K562 (cell line): ENCODE results near the gene SPRED2. TPM values are rescaled to one million over a fixed set of nuclear protein-coding genes. Genes with fewer than 3 reads are reported as not detected.
A peak's percentile ranks its signal among the peaks of the same experiment; 100 is the strongest.

Experiments used
- ATAC-seq: fragments of 200-7000 bp; cut with Tn5 transposase; 3 replicates; pipeline ENCODE4 v1.9.1; 2020; ENCODE audit warnings: moderate library complexity
- BruUV-seq: library from RNA; stranded (reverse); fragments of 400-500 nt; replicated peaks from 2 replicates; lab custom pipeline; 2021; lab: Mats Ljungman, UMichigan
- CTCF ChIA-PET: fragments of 300-600 bp; formaldehyde crosslinking; extraction: SDS; loops from one replicate; lab custom pipeline; 2021; ENCODE audit warnings: low intra/inter-chr PET ratio; lab: Yijun Ruan, JAX
- POLR2A ChIA-PET: fragments of 300-600, 350-650 bp; sonication (Branson Sonifier 250); formaldehyde crosslinking; extraction: SDS; loops from one replicate; lab custom pipeline; 2021; ENCODE audit warnings: antibody characterized with exemption, inconsistent platforms; lab: Yijun Ruan, JAX
- DNase-seq, 4 experiments: peaks; one replicate each; pipeline versions ENCODE4 v3.0.0 to v3.0.0-alpha.2; 2011 to 2018; ENCODE audit warnings: low spot score in 3 of 4, mixed read lengths in 3 of 4; ENCODE audit errors: extremely low read depth in 1 of 4
- FAIRE-seq: peaks from 2 replicates; lab custom pipeline; 2011; peaks lifted over from hg19 to GRCh38; lab: Jason Lieb, UNC
- H2AFZ ChIP-seq: 2 replicates; pipeline ENCODE4 v1.6.0; 2011; ENCODE audit warnings: low read depth, low read length, control low read depth, inconsistent platforms
- H3K27ac ChIP-seq: fragments of 200-600 bp; 3 replicates; pipeline ENCODE4 v1.8.0; 2011; ENCODE audit warnings: low read depth, mild to moderate bottlenecking, control low read depth, inconsistent platforms, low read length, moderate library complexity, mixed read lengths; ENCODE audit errors: extremely low read depth
- H3K27me3 ChIP-seq, 2 experiments: fragments of 300-600 bp in 1 of 2; 2 replicates in 1 of 2; 3 replicates in 1 of 2; pipeline versions ENCODE4 v1.6.0 to v1.8.0; 2011; ENCODE audit warnings: inconsistent platforms in 2 of 2, low read length in 2 of 2, mild to moderate bottlenecking in 1 of 2, mixed read lengths in 1 of 2, moderate library complexity in 1 of 2; ENCODE audit not compliant: control insufficient read depth in 2 of 2, insufficient read depth in 2 of 2
- H3K36me3 ChIP-seq: fragments of 300-600 bp; 3 replicates; pipeline ENCODE4 v1.8.0; 2011; ENCODE audit warnings: mild to moderate bottlenecking, low read length, inconsistent platforms; ENCODE audit not compliant: control insufficient read depth, insufficient read depth
- H3K4me1 ChIP-seq, 2 experiments: fragments of 200-600 bp in 1 of 2; replicated peaks in 1 of 2; 2 replicates in 1 of 2; 3 replicates in 1 of 2; pipeline versions ENCODE4 v1.5.1 to v1.8.0; 2011; ENCODE audit warnings: inconsistent platforms in 2 of 2, low read length in 2 of 2, mild to moderate bottlenecking in 1 of 2, mixed read lengths in 1 of 2, moderate library complexity in 1 of 2; ENCODE audit not compliant: control insufficient read depth in 2 of 2, insufficient read depth in 2 of 2
- H3K4me2 ChIP-seq: 2 replicates; pipeline ENCODE4 v1.6.1; 2011; ENCODE audit warnings: low read length, control low read depth, inconsistent platforms, mixed read lengths; ENCODE audit not compliant: insufficient read depth
- H3K4me3 ChIP-seq: fragments of 200-600 bp; sonication (generic), shearing (Covaris generic); 2 replicates; pipeline ENCODE4 v1.5.1; 2016; ENCODE audit warnings: control low read depth, inconsistent platforms
- H3K79me2 ChIP-seq: fragments of 200-600 bp; 3 replicates; pipeline ENCODE4 v1.8.0; 2011; ENCODE audit warnings: low read length, inconsistent platforms; ENCODE audit not compliant: control insufficient read depth, insufficient read depth
- H3K9ac ChIP-seq, 2 experiments: 2 replicates each; pipeline versions ENCODE4 v1.6.0 to v1.6.1; 2011; ENCODE audit warnings: low read depth in 2 of 2, low read length in 2 of 2, control low read depth in 1 of 2, inconsistent platforms in 1 of 2, mild to moderate bottlenecking in 1 of 2, mixed read lengths in 1 of 2; ENCODE audit not compliant: insufficient read depth in 1 of 2
- H3K9me1 ChIP-seq: one replicate; pipeline ENCODE4 v1.6.0; 2011; ENCODE audit warnings: inconsistent platforms, mild to moderate bottlenecking, low read length, moderate library complexity; ENCODE audit not compliant: control insufficient read depth, insufficient read depth
- H3K9me3 ChIP-seq: replicated peaks from 2 replicates; pipeline ENCODE4 v1.5.1; 2011; ENCODE audit warnings: low read depth, low read length, inconsistent platforms; ENCODE audit not compliant: control insufficient read depth, insufficient read depth
- H4K20me1 ChIP-seq: replicated peaks from 2 replicates; pipeline ENCODE4 v1.6.1; 2011; ENCODE audit warnings: low read length, inconsistent platforms, mixed read lengths; ENCODE audit not compliant: control insufficient read depth, insufficient read depth
- BHLHE40 ChIP-seq: IDR thresholded peaks from 2 replicates; pipeline ENCODE4 v1.6.1; 2011; ENCODE audit warnings: low read length, improper control_type of control experiment
- BRF1 ChIP-seq: IDR thresholded peaks from 3 replicates; pipeline ENCODE4 v1.6.1; 2011; ENCODE audit warnings: borderline replicate concordance, mild to moderate bottlenecking; ENCODE audit not compliant: insufficient read length; ENCODE audit errors: extremely low read depth
- CBX3 ChIP-seq, 2 experiments: IDR thresholded peaks; 1 replicate in 1 of 2; 2 replicates in 1 of 2; pipeline ENCODE4 v1.6.1; 2012; ENCODE audit warnings: inconsistent platforms in 2 of 2, low read length in 2 of 2, borderline replicate concordance in 1 of 2, control low read depth in 1 of 2
- FOSL1 ChIP-seq: fragments of 200-800 bp; sonication (Bioruptor generic); conservative IDR thresholded peaks from 2 replicates; pipeline ENCODE4 v1.6.1; 2016; ENCODE audit warnings: missing genetic modification characterization, missing compliant biosample characterization
- GTF2A2 ChIP-seq: IDR thresholded peaks from 2 replicates; pipeline ENCODE4 v1.6.1; 2016; ENCODE audit warnings: mild to moderate bottlenecking, missing genetic modification characterization, missing compliant biosample characterization
- JUND ChIP-seq, 2 experiments: IDR thresholded peaks; 2 replicates in 1 of 2; 3 replicates in 1 of 2; pipeline ENCODE4 v1.6.1; 2011; ENCODE audit warnings: borderline replicate concordance in 2 of 2, low read depth in 2 of 2, low read length in 2 of 2, improper control_type of control experiment in 1 of 2, missing biosample characterization in 1 of 2, missing genetic modification characterization in 1 of 2, missing genetic modification reagents in 1 of 2
- MCM5 ChIP-seq: fragments of 450-650 bp; IDR thresholded peaks from 2 replicates; pipeline ENCODE4 v1.6.1; 2016; ENCODE audit warnings: low read depth
- SOX6 ChIP-seq: fragments of 450-650 bp; IDR thresholded peaks from 2 replicates; pipeline ENCODE4 v1.6.1; 2014; ENCODE audit warnings: mild to moderate bottlenecking
- ZNF140 ChIP-seq: fragments of 250-450 bp; sonication (Bioruptor Pico); IDR thresholded peaks from 2 replicates; pipeline ENCODE4 v1.8.0; 2021; ENCODE audit warnings: moderate library complexity, mild to moderate bottlenecking, inconsistent platforms
- ZNF212 ChIP-seq: fragments of 450-650 bp; formaldehyde crosslinking; IDR thresholded peaks from 2 replicates; pipeline ENCODE4 v1.4.0; 2020; ENCODE audit warnings: mild to moderate bottlenecking
- ZNF253 ChIP-seq: fragments of 250-450 bp; sonication (Bioruptor Pico); conservative IDR thresholded peaks from 2 replicates; pipeline ENCODE4 v1.6.1; 2021; ENCODE audit warnings: mild to moderate bottlenecking
- ZNF347 ChIP-seq: fragments of 450-650 bp; formaldehyde crosslinking; IDR thresholded peaks from 2 replicates; pipeline ENCODE4 v1.4.0; 2020; ENCODE audit warnings: low read depth, mild to moderate bottlenecking, moderate library complexity
- ZNF431 ChIP-seq: sonication (generic); formaldehyde crosslinking; IDR thresholded peaks from 2 replicates; pipeline ENCODE4 v1.8.0; 2022; ENCODE audit warnings: mild to moderate bottlenecking, missing genetic modification reagents
- ZNF76 ChIP-seq: fragments of 250-450 bp; sonication (Bioruptor Pico); IDR thresholded peaks from 2 replicates; pipeline ENCODE4 v1.4.0; 2020; ENCODE audit warnings: mild to moderate bottlenecking, moderate library complexity, borderline replicate concordance
- WGBS: fragments of 100-300 bp; shearing (Covaris generic); methylation state at CpG from one replicate; pipeline ENCODE4 v1.1.6; 2016; ENCODE audit warnings: low coverage, mixed read lengths; ENCODE audit not compliant: insufficient coverage; ENCODE audit errors: missing lambda C conversion rate; 5-methylcytosine and 5-hydroxymethylcytosine counted together
- in situ Hi-C: fragments of 300-500 bp; cut with MboI; formaldehyde crosslinking; loops from 4 replicates; pipeline ENCODE4 v1.15.0; 2018; ENCODE audit warnings: inconsistent platforms, mixed read lengths
- intact Hi-C: fragments of 100-400 bp; cut with micrococcal nuclease; formaldehyde crosslinking; loops from 2 replicates; pipeline ENCODE4 v1.14.2; 2022
- polyA plus RNA-seq, 8 experiments: library from polyadenylated mRNA; depleted of rRNA in 4 of 8; stranded (reverse) in 5 of 8; unstranded in 3 of 8; fragments of >200 nt; fragmentation: Nextera tagmentation in 2 of 8; fragmentation: Illumina TruSeq in 1 of 8; extraction: Ambion mirVana in 2 of 8; extraction: Trizol in 1 of 8; gene quantifications; 2 replicates each; pipeline versions ENCODE4 v1.2.1 to v1.2.3, GENCODE V29; 2011 to 2014; ENCODE audit warnings: inconsistent platforms in 1 of 8, missing spikeins in 1 of 8
- total RNA-seq, 7 experiments: library from RNA; depleted of rRNA in 6 of 7; stranded (reverse); fragments of >200 nt in 6 of 7; fragmentation: Illumina TruSeq in 2 of 7; extraction: Trizol in 2 of 7; gene quantifications; 2 replicates each; pipeline versions ENCODE4 v1.2.1 to v1.2.3, GENCODE V29; 2011 to 2021; ENCODE audit warnings: low replicate concordance in 1 of 7
- TF ChIP-seq, protein P1 (sequence below): sonication (generic); formaldehyde crosslinking; IDR thresholded peaks from 2 replicates; pipeline ENCODE4 v1.8.0; 2022; ENCODE audit warnings: mild to moderate bottlenecking, low read depth, missing genetic modification reagents
- TF ChIP-seq, protein P2 (sequence below): fragments of 450-650 bp; formaldehyde crosslinking; IDR thresholded peaks from 2 replicates; pipeline ENCODE4 v1.4.0; 2020; ENCODE audit warnings: mild to moderate bottlenecking, moderate library complexity
- TF ChIP-seq, protein P3 (sequence below): sonication (generic); formaldehyde crosslinking; IDR thresholded peaks from 2 replicates; pipeline ENCODE4 v1.8.1; 2023; ENCODE audit warnings: mild to moderate bottlenecking, missing genetic modification reagents

SPRED2 gene
- total and polyA plus RNA-seq, 9 of the 15 experiments (the other 6 are each of a cell fraction or from before 2014, with no cell fraction given), result 4.6 to 50.8 (median 14.1) TPM

DNA sequence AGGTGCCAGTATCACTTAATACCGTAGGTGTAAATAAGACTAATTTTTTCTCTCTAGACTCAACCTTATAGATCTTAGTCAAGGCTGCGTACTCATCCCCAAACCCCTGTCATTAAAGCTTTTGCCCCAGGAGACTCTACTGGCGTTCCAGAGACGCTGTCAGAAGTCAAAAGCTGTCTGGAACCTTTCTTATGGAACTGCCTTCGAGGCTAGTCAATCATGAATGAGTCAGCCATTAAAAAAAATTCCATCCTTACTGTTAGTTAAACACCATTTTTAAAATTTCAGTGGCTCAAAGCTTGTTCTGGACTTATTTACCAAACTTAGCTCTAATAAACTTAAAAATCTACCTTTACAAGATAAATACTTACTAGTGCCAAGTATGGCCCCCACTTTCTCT is 52.1 kb downstream of the SPRED2 start (continued):
- TF ChIP-seq ZNF253 (CRISPR knock-in tag), result no peak
- no peak for TF ChIP-seq CBX3 (IDR thresholded peaks at IDR 0.05; ENCODE audit: borderline replicate concordance in 1 of 2, low read length in 2 of 2)
- TF ChIP-seq ZNF76 (CRISPR knock-in tag), result no peak

DNA sequence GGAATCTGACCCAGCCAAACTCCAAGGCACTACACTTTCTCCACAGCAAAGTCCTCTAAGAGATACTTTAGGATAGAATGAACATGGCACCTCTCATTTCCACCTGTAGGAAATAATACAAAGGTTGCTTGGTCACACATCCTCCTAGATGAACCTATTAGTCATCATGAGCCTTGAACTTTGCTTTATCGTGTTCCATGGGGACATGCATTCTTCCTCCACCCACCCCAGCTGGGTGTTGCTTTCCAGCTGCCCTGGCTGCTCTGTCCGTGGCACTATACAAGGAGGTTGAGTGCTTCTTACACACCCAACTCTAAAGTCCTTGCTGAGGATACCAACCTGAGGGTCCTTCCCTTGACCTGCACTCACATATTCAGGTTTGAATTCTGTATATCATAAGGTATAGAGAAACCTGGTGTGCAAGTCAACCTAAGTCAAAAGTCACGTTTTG is 52.7 kb downstream of the SPRED2 start:
- Histone ChIP-seq H2AFZ (no peak overlapping the region), H3K9ac (no peak overlapping the region), H3K4me1 (peaks cover 28 to 82% of the 10 kb centered on the region in 2 experiments), H3K27ac (no peak overlapping the region), H3K9me1 (peaks cover 7% of the 10 kb centered on the region), H3K27me3 (no peaks in the 10 kb centered on the region), H3K79me2 (peaks cover 91% of the 10 kb centered on the region), H3K36me3 (peaks cover 50% of the 10 kb centered on the region), H4K20me1 (peaks cover 36% of the 10 kb centered on the region), H3K4me3 (no peak overlapping the region), H3K4me2 (no peak overlapping the region), H3K9me3 (no peaks in the 10 kb centered on the region)
- 48% methylated on average over 3 of the region's 3 CpGs for WGBS
- intact Hi-C loops, result loop anchor here (5.0 kb wide), 1 partner anchor 112 kb away; no protein-coding TSS in a partner anchor
- no TSS peak for BruUV-seq
- DNase-seq, result no peak
- ChIA-PET CTCF (no interaction called here), POLR2A (interaction anchor here (1.1 to 1.3 kb wide), 2 partner anchors 9 to 41 kb away, joined by 3 to 5 read pairs; no protein-coding TSS in a partner anchor)
- FAIRE-seq, result no peak
- in situ Hi-C loops, result no loop called here
- no peak for ATAC-seq
- no peak for TF ChIP-seq BHLHE40
- TF ChIP-seq, protein P1, sequence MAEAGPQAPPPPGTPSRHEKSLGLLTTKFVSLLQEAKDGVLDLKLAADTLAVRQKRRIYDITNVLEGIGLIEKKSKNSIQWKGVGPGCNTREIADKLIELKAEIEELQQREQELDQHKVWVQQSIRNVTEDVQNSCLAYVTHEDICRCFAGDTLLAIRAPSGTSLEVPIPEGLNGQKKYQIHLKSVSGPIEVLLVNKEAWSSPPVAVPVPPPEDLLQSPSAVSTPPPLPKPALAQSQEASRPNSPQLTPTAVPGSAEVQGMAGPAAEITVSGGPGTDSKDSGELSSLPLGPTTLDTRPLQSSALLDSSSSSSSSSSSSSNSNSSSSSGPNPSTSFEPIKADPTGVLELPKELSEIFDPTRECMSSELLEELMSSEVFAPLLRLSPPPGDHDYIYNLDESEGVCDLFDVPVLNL (CRISPR knock-in tag), result no peak
- TF ChIP-seq JUND (IDR thresholded peaks at IDR 0.05; ENCODE audit: borderline replicate concordance, low read depth, low read length), result peak; percentile 41; the same call in 1 of the 2 replicates
- 0 out of 3 replicates have a peak, but pooled peaks have one; percentile 43 for TF ChIP-seq JUND (tag; IDR thresholded peaks at IDR 0.05; ENCODE audit: borderline replicate concordance, low read depth, low read length)
- TF ChIP-seq, protein P2, sequence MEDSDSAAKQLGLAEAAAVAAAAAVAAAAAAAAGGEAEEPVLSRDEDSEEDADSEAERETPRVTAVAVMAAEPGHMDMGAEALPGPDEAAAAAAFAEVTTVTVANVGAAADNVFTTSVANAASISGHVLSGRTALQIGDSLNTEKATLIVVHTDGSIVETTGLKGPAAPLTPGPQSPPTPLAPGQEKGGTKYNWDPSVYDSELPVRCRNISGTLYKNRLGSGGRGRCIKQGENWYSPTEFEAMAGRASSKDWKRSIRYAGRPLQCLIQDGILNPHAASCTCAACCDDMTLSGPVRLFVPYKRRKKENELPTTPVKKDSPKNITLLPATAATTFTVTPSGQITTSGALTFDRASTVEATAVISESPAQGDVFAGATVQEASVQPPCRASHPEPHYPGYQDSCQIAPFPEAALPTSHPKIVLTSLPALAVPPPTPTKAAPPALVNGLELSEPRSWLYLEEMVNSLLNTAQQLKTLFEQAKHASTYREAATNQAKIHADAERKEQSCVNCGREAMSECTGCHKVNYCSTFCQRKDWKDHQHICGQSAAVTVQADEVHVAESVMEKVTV, result no peak
- no peak for TF ChIP-seq ZNF347 (CRISPR knock-in tag)
- no peak for TF ChIP-seq ZNF431
- no peak for TF ChIP-seq BRF1
- TF ChIP-seq FOSL1, result 0 out of 2 replicates have a peak, but pooled peaks have one; percentile 22
- no peak for TF ChIP-seq GTF2A2 (tag)
- TF ChIP-seq ZNF212 (CRISPR knock-in tag), result no peak
- no peak for TF ChIP-seq MCM5
- TF ChIP-seq, protein P3, sequence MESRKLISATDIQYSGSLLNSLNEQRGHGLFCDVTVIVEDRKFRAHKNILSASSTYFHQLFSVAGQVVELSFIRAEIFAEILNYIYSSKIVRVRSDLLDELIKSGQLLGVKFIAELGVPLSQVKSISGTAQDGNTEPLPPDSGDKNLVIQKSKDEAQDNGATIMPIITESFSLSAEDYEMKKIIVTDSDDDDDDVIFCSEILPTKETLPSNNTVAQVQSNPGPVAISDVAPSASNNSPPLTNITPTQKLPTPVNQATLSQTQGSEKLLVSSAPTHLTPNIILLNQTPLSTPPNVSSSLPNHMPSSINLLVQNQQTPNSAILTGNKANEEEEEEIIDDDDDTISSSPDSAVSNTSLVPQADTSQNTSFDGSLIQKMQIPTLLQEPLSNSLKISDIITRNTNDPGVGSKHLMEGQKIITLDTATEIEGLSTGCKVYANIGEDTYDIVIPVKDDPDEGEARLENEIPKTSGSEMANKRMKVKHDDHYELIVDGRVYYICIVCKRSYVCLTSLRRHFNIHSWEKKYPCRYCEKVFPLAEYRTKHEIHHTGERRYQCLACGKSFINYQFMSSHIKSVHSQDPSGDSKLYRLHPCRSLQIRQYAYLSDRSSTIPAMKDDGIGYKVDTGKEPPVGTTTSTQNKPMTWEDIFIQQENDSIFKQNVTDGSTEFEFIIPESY, result no peak
- no peak for TF ChIP-seq SOX6
- TF ChIP-seq ZNF140 (CRISPR knock-in tag), result no peak
